NCI-H2081 (cell line): Measurements from ENCODE around the gene PDE6H.

Source experiments
- DNase-seq, 2 experiments: peaks; one replicate each; lab custom pipeline; 2025; lab: John Stamatoyannopoulos, UW

PDE6H gene

DNA sequence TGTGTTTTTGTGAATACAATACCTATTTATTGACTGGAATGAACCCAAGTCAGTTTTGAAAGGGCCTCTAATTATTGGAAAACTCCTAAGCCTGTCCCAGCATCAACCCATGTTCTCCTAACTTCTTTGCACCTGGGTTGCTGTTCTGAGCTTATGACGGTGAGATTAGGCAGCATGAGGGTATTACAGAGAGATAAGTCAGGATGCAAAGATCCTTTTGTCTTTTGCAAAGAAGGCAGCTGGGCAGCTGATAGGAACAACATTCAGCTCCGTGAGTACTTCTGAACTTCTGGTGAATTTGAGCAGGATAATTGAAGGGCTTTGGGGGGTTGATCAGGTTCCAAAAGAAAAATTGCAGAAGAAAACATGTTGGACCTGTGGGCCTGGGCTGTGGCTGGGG, at the start of gene PDE6H:
Gene PDE6H (plus strand): TSS at position 227 of the 400 bp plus-strand sequence. CDS start 4,971 bp downstream, outside the sequence.
- DNase-seq: no peak

- no peak for DNase-seq
These were observed 48.9 kb upstream of the PDE6H start for GRCh38 chr12:14923944-14924343.

GRCh38 chr12:14924541-14924940, 48.3 kb upstream of the PDE6H start:
- no peak for DNase-seq

DNA sequence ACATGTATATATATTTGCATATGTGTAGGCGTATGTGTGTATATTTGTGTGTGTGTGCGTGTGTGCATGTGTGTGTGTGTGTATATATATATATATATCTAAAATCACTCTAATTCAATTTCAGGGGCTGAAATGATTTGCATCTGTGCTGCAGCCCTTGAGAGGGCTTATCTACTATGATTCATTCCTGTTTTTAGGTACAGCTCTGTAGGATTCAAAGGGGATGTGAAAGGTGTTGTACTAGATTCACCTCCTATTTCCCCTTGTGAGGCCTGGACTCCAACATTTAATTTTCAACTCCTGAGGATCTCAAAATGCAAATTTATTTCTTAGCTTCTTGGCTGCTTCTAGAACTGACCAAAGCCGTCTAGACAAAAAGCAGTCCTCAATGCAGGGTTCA, 45.6 kb upstream of the PDE6H start:
- DNase-seq: no peak

GRCh38 chr12:14928931-14929330, 43.9 kb upstream of the PDE6H start:
- DNase-seq: no peak

- no peak for DNase-seq
These were observed 42.5 kb upstream of the PDE6H start for GRCh38 chr12:14930299-14930698.

- no peak for DNase-seq
These were observed 41.5 kb upstream of the PDE6H start for GRCh38 chr12:14931359-14931758.

GRCh38 chr12:14931791-14932560, 40.9 kb upstream of the PDE6H start:
- no peak for DNase-seq

DNA sequence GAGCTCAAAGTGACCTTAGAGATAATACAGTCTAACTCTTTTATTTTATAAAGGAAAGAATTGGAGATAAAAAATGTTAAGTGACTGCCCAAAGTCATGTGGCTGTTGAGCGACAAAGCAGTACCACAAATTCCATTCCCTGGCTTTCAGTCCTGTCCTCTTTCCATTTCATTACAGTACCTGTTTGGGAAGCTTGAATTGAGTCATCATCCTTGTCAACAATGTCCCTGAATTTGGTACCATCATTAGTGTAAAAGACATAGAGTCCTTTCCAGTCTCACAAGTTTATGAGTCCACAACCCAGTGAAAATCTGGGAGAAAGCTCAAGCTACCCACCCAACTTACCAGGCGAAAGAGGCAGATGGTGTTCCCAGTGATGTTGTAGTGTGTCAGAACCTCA, 38.3 kb upstream of the PDE6H start:
- DNase-seq: no peak

- DNase-seq: no peak
These were observed 37.8 kb upstream of the PDE6H start for GRCh38 chr12:14935031-14935430.

GRCh38 chr12:14936224-14936861, 36.5 kb upstream of the PDE6H start:
- DNase-seq: no peak

DNA sequence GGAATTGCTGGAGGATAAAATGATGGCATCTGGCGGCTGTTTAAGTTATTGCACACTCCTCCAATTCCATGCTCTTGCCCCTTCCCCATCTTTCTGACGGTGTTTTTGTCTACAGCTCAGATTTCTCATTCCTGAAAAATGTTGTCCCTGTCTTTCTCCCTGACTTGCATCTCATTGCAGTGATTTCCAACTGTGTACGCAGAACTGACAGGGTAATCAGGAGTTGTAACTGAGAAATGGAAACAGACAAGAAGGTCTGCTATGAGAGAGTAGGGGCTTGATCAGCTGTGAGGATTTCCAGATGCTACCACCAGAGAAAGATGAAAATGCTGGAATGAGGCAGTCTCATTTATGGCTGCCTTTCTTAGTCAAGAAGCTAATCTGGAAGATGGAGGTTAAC, 35.8 kb upstream of the PDE6H start:
- DNase-seq: no peak

DNA sequence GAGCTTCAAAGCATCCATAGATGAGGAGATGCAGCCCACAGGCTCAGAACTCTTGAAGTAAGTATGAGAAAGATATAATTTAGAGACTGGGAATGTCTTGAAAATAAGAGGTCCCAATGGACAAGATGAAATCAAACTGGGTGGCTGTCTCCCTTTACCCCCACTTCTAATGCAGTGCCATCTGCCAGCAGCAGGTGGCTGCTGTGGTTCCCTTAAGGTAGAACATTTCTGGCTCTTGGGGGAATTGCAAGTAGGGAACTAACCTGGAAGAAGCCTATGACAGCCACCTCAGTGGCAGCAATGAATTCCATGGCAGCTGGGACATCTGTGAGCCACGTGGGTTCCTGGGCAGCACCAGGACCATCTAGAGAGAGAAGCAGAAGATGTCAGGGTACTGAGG, 35.2 kb upstream of the PDE6H start:
- DNase-seq: no peak

GRCh38 chr12:14938301-14938700, 34.5 kb upstream of the PDE6H start, which contains the start of gene ERP27:
ERP27 (minus strand) TSS chr12:14938537; CDS start chr12:14938508, 29 bp downstream.
- DNase-seq: no peak

- no peak for DNase-seq
These were observed 31.5 kb upstream of the PDE6H start for GRCh38 chr12:14941369-14941768.

GRCh38 chr12:14942196-14942931, 30.5 kb upstream of the PDE6H start:
- no peak for DNase-seq

GRCh38 chr12:14946162-14946561, 26.7 kb upstream of the PDE6H start:
- DNase-seq: no peak

DNA sequence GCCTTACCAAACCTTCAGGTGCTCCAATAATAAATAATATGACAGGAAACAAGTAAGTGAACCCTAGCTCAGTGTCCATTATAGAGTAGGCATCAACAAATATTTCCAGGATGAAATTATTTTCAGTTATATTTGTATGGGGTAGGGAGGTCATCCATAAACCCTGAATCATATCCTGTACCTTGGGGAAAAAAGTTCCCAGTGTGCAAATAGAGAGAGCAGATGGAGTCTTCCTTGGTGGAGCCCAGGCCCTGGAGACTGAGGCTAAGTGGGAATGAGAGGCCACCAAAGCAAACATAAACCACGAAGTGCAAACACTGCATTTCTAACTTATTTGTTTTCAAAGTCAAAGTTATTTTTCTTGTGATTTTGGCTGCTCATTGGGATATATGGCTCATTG, 26.0 kb upstream of the PDE6H start:
- DNase-seq: no peak

GRCh38 chr12:14948672-14949071, 24.2 kb upstream of the PDE6H start:
- DNase-seq: peak in 1 of 2 experiments; percentile 44

DNA sequence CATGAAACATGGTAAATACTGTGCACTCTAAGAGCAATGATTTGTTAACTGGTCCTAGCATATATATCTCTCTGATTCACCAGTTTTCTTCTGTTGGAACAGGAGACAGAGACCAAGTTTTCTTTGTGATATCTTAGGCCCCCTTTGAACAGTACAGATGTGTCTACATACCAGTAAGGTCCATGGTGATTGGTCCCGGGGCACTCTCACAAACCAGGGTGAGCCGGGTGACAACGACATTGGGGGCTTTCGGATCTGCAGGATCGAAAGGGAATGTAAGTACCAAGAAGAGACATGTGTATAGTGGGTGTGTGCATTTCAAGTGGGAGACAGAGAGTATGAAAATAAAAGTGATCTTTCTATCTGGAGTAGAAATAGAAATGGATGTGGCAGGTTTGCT, 23.2 kb upstream of the PDE6H start:
- no peak for DNase-seq

GRCh38 chr12:14950421-14950820, 22.4 kb upstream of the PDE6H start:
- DNase-seq: no peak

DNA sequence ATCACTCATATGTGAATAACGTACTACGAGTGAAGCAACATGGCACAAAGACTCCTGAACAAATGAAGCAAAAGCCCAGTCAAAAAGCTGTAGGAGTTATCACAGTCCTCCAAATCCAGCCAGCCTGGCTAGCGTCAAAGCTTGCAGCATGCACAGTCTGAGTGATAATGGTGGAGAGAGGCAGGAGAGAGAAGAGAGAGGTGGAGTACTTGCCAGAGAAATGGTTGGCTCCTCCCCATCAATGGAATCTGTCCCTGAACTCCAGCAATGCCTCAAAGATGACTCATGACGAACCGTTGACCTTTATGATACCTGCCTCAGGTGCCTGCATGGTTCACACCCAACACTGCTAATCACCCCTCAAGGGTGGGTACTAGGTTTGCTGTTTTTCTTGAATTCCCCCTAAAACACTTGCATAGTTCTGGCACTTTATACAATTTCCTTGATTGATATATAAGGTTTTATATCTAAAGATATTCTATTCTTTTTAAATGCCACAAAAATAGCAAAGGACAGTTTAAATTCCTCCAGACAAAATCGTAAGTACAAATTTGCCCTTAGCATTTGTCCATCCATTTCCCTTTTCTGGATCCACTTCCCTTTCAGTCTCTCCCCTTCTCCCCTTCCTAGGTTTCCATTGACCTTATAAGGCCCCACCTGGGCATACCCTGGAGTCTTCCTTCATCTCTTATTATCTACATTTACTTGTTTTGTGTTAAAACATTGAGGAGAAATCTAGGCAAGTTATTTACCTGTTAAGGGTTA, 21.7 kb upstream of the PDE6H start:
- no peak for DNase-seq
